ENCODE results near the gene CCDC150.
A peak's percentile ranks its signal among the peaks of the same experiment; 100 is the strongest.
"Not testable (repeated sequence)": the region's sequence is repeated elsewhere in the genome, so short reads cannot be mapped to it uniquely, and the experiment has no call there.

CCDC150 gene

GRCh38 chr2:196712867-196713266 is 73.4 kb downstream of the CCDC150 start:
- DNase-seq (ENCODE audit: low spot score), result no peak

- no peak for DNase-seq (ENCODE audit: low spot score)
These were observed 79.0 kb downstream of the CCDC150 start for GRCh38 chr2:196718419-196719109.

GRCh38 chr2:196719110-196719872 is 79.8 kb downstream of the CCDC150 start:
- no peak for DNase-seq (ENCODE audit: low spot score)

- no peak for DNase-seq (ENCODE audit: low spot score)
These were observed 84.1 kb downstream of the CCDC150 start for GRCh38 chr2:196723571-196723970.

DNA sequence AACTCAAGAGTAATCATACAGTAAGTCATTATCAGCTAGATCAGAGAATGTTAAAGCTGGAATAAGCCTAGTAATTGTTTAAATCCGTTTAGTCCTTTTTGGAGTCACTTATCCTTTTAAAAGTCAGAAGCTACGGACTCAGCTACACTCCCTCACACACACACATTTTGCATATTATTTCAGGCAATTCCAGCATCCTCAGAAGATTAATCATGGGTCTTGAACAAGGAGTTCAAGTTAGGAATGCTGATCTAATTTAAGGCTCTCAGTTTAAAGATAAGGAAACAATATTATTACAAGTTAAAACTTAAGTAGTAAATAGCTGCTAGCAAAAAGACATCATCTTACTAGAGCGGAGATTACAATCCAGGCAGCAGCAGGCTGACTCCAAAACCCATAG is 85.7 kb downstream of the CCDC150 start:
- no peak for DNase-seq (ENCODE audit: low spot score)

- no peak for DNase-seq (ENCODE audit: low spot score)
These were observed 86.4 kb downstream of the CCDC150 start for GRCh38 chr2:196725882-196726281.

- no peak for DNase-seq (ENCODE audit: low spot score)
These were observed 89.9 kb downstream of the CCDC150 start for GRCh38 chr2:196729418-196729817.

DNA sequence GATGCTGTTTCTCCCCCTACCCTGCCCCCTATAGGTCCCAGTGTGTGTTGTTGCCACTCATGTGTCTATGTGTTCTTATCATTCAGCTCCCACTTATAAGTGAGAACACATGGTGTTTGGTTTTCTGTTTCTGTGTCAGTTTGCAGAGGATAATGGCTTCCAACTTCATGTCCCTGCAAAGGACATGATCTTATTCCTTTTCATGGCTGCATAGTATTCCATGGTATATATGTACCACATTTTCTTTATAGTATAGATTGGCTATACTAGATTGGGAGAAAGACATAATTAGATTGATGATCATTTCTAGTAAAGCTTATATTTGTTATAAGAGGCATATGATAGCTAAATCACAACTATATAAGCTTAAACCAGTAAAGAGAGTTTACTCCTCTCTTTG is 97.1 kb downstream of the CCDC150 start:
- not testable (repeated sequence) for DNase-seq (ENCODE audit: low spot score)

DNA sequence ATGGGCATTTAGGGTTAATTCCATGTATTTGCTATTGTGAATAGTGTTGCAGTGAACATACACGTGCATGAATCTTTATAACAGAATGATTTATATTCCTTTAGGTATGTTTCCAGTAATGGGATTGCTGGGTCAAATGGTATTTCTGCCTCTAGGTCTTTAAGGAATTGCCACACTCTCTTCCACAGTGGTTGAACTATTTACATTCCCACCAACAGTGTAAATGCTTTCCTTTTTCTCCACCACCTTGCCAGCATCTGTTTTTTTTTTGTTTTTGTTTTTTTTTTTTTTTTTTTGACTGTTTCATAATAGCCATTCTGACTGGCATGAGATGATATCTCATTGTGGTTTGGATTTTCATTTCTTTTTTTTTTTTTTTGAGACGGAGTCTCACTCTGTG is 97.5 kb downstream of the CCDC150 start:
- no peak for DNase-seq (ENCODE audit: low spot score)

- DNase-seq (ENCODE audit: low spot score), result no peak
These were observed 99.5 kb downstream of the CCDC150 start for GRCh38 chr2:196739031-196739430.

DNA sequence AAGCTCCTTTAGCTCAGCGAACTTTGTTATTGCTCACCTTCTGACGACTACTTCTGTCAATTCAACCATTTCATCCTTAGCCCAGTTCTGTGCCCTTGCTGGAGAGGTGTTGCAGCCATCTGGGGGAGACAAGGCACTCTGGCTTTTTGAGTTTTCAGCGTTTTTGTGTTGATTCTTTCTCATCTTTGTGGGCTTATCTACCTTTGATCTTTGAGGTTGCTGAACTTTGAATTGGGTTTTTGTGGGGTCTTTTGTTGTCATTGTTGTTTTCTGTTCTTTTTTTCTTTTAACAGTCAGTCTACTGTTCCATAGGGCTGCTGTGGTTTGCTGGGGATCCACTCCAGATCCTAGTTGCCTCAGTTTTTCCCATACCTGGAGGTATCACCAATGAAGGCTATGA is 102.7 kb downstream of the CCDC150 start:
- DNase-seq (ENCODE audit: low spot score), result no peak

- no peak for DNase-seq (ENCODE audit: low spot score)
These were observed 103.2 kb downstream of the CCDC150 start for GRCh38 chr2:196742685-196743084.

- DNase-seq (ENCODE audit: low spot score), result no peak
These were observed 103.7 kb downstream of the CCDC150 start for GRCh38 chr2:196743165-196743564.

DNA sequence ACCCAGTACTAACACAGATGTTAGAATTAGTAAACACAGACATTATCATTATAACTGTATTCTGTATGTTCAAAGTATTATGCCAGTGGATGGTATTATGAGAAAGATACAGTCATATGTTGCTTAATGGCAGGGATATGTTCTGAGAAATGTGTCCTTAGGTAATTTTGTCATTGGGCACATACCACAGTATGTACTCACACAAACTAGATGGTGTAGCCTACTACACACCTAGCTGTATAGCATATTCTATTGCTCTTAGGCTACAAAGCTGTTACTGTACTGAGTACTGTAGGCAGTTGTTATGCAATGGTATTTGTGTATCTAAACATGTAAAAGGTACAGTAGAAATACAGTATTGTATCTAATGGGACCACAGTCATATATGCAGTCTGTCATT is 106.2 kb downstream of the CCDC150 start:
- no peak for DNase-seq (ENCODE audit: low spot score)

GRCh38 chr2:196747400-196747799 is 107.9 kb downstream of the CCDC150 start:
- DNase-seq (ENCODE audit: low spot score), result no peak

DNA sequence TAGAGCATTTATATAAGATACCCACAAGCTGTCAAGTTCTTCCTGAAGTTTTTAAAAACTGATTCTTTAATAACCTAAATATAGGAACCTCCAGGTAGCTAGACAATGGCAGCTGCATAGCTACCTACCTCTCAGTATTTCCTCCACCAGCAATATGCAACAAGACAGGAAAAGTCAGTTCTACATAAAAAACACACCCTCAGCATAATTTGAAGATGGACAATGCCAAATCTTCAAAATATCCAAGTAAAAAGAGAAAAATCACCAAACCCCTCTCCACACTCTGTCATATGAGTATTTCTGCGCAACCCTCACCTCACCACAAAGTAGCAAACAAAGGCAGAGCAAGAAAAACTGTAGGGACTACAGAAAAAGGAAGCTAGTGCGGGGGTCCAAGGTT is 108.6 kb downstream of the CCDC150 start:
- no peak for DNase-seq (ENCODE audit: low spot score)

DNA sequence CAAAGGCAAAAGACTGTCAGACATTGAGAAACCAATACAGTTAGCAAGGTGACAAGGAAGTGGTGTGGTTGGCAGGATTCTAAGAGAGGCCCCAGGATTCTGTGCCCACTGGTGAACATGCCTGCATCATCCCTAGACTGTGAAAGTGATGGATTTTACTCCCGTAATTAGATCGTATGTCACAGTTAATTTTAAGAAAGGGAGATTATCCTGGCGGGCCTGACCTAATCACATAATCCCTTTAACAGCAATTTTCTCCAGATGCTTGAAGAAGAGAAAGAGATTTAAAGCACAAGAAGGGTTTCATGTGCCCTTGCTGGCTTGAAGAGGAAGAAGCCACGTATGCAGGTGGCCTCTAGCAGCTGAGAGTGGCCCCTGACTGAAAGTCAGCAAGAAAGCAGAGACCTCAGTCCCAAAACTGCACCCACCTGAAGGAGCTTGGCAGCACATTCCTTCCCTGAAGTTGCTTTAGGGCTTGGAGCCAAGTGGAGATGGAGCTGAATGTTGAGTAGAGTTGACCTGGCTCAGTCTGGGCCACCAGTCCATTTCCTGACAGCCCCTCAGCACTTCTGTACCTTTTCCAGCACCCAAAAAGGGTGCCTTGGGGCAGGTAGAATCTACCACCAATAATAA is 110.9 kb downstream of the CCDC150 start:
- peak; percentile 4 for DNase-seq (ENCODE audit: low spot score)

- DNase-seq (ENCODE audit: low spot score), result peak; percentile 91
These were observed 111.6 kb downstream of the CCDC150 start for GRCh38 chr2:196750977-196751631.

GRCh38 chr2:196758474-196759377 is 119.2 kb downstream of the CCDC150 start:
- DNase-seq (ENCODE audit: low spot score), result peak; percentile 40

DNA sequence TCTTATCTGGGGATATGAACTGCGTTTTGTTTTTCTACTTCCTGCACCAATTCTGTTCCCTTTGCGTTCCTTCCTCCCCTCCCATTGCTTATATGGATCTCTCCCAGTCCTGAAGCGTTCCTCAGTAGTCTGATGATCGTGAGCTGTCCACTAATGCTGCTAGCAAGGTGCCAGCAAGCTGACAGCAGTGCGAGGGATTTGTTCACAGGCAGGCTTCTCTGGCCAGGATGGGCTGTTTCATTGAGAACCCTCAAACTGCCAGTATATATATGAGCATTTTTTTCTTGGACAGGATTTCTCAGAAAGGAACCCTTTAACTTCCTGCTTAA is 119.8 kb downstream of the CCDC150 start:
- no peak for DNase-seq (ENCODE audit: low spot score)

- DNase-seq (ENCODE audit: low spot score), result no peak
These were observed 127.6 kb downstream of the CCDC150 start for GRCh38 chr2:196767101-196767500.
